Colonic mucosa (tissue), 4 donors: Measurements from ENCODE around the gene KLHDC8B. TPM values are rescaled to one million over a fixed set of nuclear protein-coding genes. Genes with fewer than 3 reads are reported as not detected.
"Not testable (repeated sequence)": the region's sequence is repeated elsewhere in the genome, so short reads cannot be mapped to it uniquely, and the experiment has no call there.

Experiments
- DNase-seq: peaks from one replicate; pipeline ENCODE4 v3.0.0-alpha.2; 2020
- H3K27ac ChIP-seq: fragments of 200-600 bp; one replicate; pipeline ENCODE4 v1.8.0; 2021
- H3K27me3 ChIP-seq: fragments of 200-600 bp; one replicate; pipeline ENCODE4 v1.8.0; 2021
- H3K36me3 ChIP-seq: fragments of 200-600 bp; one replicate; pipeline ENCODE4 v1.8.0; 2021
- H3K4me1 ChIP-seq: fragments of 200-600 bp; one replicate; pipeline ENCODE4 v1.8.0; 2021; ENCODE audit warnings: mild to moderate bottlenecking
- H3K4me3 ChIP-seq: fragments of 200-600 bp; one replicate; pipeline ENCODE4 v1.8.0; 2021
- H3K9ac ChIP-seq, 2 donors: one replicate each; pipeline ENCODE4 v1.7.0; 2013; ENCODE audit warnings: control low read depth in 2 of 2, low read depth in 2 of 2, low read length in 2 of 2
- H3K9me3 ChIP-seq: fragments of 200-600 bp; one replicate; pipeline ENCODE4 v1.8.0; 2021
- CTCF ChIP-seq: fragments of 200-600 bp; IDR thresholded peaks from one replicate; pipeline ENCODE4 v1.8.0; 2022; ENCODE audit warnings: antibody characterized with exemption, mild to moderate bottlenecking
- intact Hi-C: fragments of 100-400 bp; cut with DNase I; formaldehyde crosslinking; loops from one replicate; pipeline ENCODE4 v1.14.1; 2022
- total RNA-seq, 2 donors: library from RNA; stranded (reverse); fragmentation: NEBNext Ultra II Directional in 1 of 2; extraction: Animal tissue kit (Norgen Biotek cat#: 25700) in 1 of 2; gene quantifications; one replicate each; pipeline ENCODE4 v1.2.1, GENCODE V29; 2021
- donor health status: healthy.
- donor health status: DM: no; HTN: no; CAD: no.
- donor health status: DM: no; HTN: no; CAD: no.

The KLHDC8B gene
- total RNA-seq, 2 donors from 2014 or later: 5.1 to 9.4 TPM

- H3K4me3 ChIP-seq: no peak overlapping the region
- no peaks in the 10 kb centered on the region for H3K27me3 ChIP-seq
- no peak for TF ChIP-seq CTCF
- no peak overlapping the region for H3K27ac ChIP-seq
- no peaks in the 10 kb centered on the region for H3K9me3 ChIP-seq
- DNase-seq: no peak
- H3K36me3 ChIP-seq: no peaks in the 10 kb centered on the region
- H3K9ac ChIP-seq: no peak overlapping the region
- intact Hi-C loops: no loop called here
- no peaks in the 10 kb centered on the region for H3K4me1 ChIP-seq
Measured at GRCh38 chr3:49219132-49219531, 47.7 kb downstream of the KLHDC8B start.

GRCh38 chr3:49220985-49221563, 49.7 kb downstream of the KLHDC8B start:
- intact Hi-C loops, H3K4me3 ChIP-seq, H3K9me3 ChIP-seq, H3K27me3 ChIP-seq, H3K27ac ChIP-seq, H3K36me3 ChIP-seq, H3K4me1 ChIP-seq, H3K9ac ChIP-seq, DNase-seq: not testable (repeated sequence)

DNA sequence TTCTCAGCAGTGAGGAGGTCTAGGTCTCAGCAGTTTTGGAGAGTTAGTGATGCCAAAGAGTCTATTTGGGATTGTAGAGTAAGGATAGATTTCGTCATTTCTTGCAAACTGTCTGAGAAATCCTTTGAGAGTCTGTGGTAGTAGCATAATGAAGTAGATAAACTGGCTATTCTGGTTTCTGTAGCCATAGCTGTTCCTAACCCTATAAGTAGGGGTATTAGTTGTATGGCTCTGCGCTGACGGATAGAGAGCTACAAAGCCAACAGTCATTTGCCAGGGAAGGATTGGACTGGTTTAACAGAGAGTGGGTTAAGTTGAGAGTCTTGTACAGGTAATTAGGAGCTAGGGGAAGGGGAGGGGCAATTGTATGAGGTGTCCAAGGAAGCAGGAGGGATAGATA, 50.6 kb downstream of the KLHDC8B start:
- no peak overlapping the region for H3K4me3 ChIP-seq
- TF ChIP-seq CTCF: no peak
- H3K4me1 ChIP-seq: no peaks in the 10 kb centered on the region
- no peak overlapping the region for H3K27ac ChIP-seq
- H3K36me3 ChIP-seq: no peaks in the 10 kb centered on the region
- intact Hi-C loops: no loop called here
- H3K27me3 ChIP-seq: no peaks in the 10 kb centered on the region
- no peak overlapping the region for H3K9ac ChIP-seq
- no peak for DNase-seq
- H3K9me3 ChIP-seq: no peaks in the 10 kb centered on the region

Other genes with a start within 250 kb of the KLHDC8B start
- 10 to 100 TPM; 34.9 to 73.9 TPM for gene P4HTM, start 181.4 kb upstream of the KLHDC8B start, total RNA-seq
- gene WDR6, start 164.2 kb upstream of the KLHDC8B start, total RNA-seq: 100 to 1,000 TPM in 1 of 2 donors, 10 to 100 TPM in 1; 92.3 to 150 TPM
- 10 to 100 TPM; 22.0 to 23.5 TPM for gene DALRD3, start 153.0 kb upstream of the KLHDC8B start, total RNA-seq
- 10 to 100 TPM; 62.2 to 98.4 TPM for gene NDUFAF3, start 149.5 kb upstream of the KLHDC8B start, total RNA-seq
- gene IMPDH2, start 142.2 kb upstream of the KLHDC8B start, total RNA-seq: 100 to 1,000 TPM; 126 to 249 TPM
- gene QRICH1, start 77.5 kb upstream of the KLHDC8B start, total RNA-seq: 10 to 100 TPM; 59.8 to 76.0 TPM
- gene QARS1, start 66.8 kb upstream of the KLHDC8B start, total RNA-seq: 100 to 1,000 TPM; 371 to 374 TPM
- gene USP19, start 50.8 kb upstream of the KLHDC8B start, total RNA-seq: 10 to 100 TPM; 59.1 to 81.0 TPM
- 100 to 1,000 TPM in 1 of 2 donors, 10 to 100 TPM in 1; 83.5 to 112 TPM for gene LAMB2, start 38.5 kb upstream of the KLHDC8B start, total RNA-seq
- gene CCDC71, start 5.3 kb upstream of the KLHDC8B start, total RNA-seq: 10 to 100 TPM; 17.8 to 22.6 TPM
- gene C3orf62, start 105.6 kb downstream of the KLHDC8B start, total RNA-seq: 1 to 10 TPM; 3.1 to 4.2 TPM
- 10 to 100 TPM; 40.5 to 43.9 TPM for gene USP4, start 168.5 kb downstream of the KLHDC8B start, total RNA-seq
- gene GPX1, start 186.8 kb downstream of the KLHDC8B start, total RNA-seq: 100 to 1,000 TPM; 131 to 235 TPM
- gene RHOA, start 240.4 kb downstream of the KLHDC8B start, total RNA-seq: 100 to 1,000 TPM; 499 to 506 TPM
- 10 to 100 TPM; 35.0 to 37.6 TPM for gene TCTA, start 240.8 kb downstream of the KLHDC8B start, total RNA-seq